Activated naive CD4-positive, alpha-beta T cell treated with anti-CD3 and anti-CD28 coated beads for 36 hours (primary cell): Measurements from ENCODE around the gene MREG. TPM values are rescaled to one million over a fixed set of nuclear protein-coding genes. Genes with fewer than 3 reads are reported as not detected.

Experiments
- CTCF ChIA-PET: fragments of 350-600 bp; sonication (Branson Sonifier 250); formaldehyde crosslinking; loops from one replicate; lab custom pipeline; 2021; ENCODE audit warnings: antibody characterized with exemption; lab: Charles Lee
- DNase-seq: peaks from one replicate; pipeline ENCODE4 v3.0.0-alpha.2; 2020
- H3K27ac Mint-ChIP-seq: one replicate; pipeline ENCODE4 v1.8.0; 2021; ENCODE audit warnings: mild to moderate bottlenecking, mixed read lengths
- H3K27me3 Mint-ChIP-seq: one replicate; pipeline ENCODE4 v1.8.0; 2021; ENCODE audit warnings: low read depth, mixed read lengths
- H3K36me3 Mint-ChIP-seq: one replicate; pipeline ENCODE4 v1.8.0; 2021; ENCODE audit warnings: low read depth, mixed read lengths
- H3K4me1 Mint-ChIP-seq: one replicate; pipeline ENCODE4 v1.8.0; 2021; ENCODE audit warnings: low read depth, mixed read lengths
- H3K4me3 Mint-ChIP-seq: one replicate; pipeline ENCODE4 v1.8.0; 2021; ENCODE audit warnings: mild to moderate bottlenecking, moderate library complexity, mixed read lengths
- H3K9me3 Mint-ChIP-seq: one replicate; pipeline ENCODE4 v1.8.0; 2021; ENCODE audit warnings: mixed read lengths
- intact Hi-C: fragments of 100-400 bp; cut with micrococcal nuclease; formaldehyde crosslinking; loops from one replicate; pipeline ENCODE4 v1.15.1; 2023
- total RNA-seq, 2 experiments: library from RNA; stranded (reverse); gene quantifications; one replicate each; pipeline ENCODE4 v1.2.3, GENCODE V29; 2021

The MREG gene
- total RNA-seq, 2 experiments from 2014 or later: 3.1 to 3.9 TPM

DNA sequence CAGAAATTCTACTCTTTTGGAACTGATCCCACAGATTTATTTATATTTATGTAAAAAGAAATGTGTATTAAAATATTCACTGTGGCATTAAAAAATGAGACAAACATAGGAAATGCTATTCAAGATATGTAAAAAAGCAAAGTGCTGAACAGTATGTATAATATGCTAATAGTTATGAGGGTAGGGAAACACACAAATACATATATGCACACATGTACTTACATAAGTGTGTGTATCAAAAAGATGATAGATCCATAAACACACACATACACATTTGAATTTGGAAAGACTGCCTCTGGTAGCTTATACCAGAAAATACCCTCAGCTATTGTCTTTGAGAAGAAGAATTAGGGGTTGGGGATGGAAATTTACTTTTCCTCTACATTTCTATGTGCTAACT lies 103.2 kb downstream of the MREG start:
- H3K27me3 Mint-ChIP-seq: peaks cover 2% of the 10 kb centered on the region
- no peak overlapping the region for H3K27ac Mint-ChIP-seq
- intact Hi-C loops: no loop called here
- CTCF ChIA-PET: interaction anchor here (1.8 kb wide), 1 partner anchor 21 kb away, joined by 7 read pairs; no protein-coding TSS in a partner anchor
- H3K9me3 Mint-ChIP-seq: no peaks in the 10 kb centered on the region
- H3K4me3 Mint-ChIP-seq: no peak overlapping the region
- H3K4me1 Mint-ChIP-seq: no peaks in the 10 kb centered on the region
- DNase-seq: no peak
- H3K36me3 Mint-ChIP-seq: no peaks in the 10 kb centered on the region

DNA sequence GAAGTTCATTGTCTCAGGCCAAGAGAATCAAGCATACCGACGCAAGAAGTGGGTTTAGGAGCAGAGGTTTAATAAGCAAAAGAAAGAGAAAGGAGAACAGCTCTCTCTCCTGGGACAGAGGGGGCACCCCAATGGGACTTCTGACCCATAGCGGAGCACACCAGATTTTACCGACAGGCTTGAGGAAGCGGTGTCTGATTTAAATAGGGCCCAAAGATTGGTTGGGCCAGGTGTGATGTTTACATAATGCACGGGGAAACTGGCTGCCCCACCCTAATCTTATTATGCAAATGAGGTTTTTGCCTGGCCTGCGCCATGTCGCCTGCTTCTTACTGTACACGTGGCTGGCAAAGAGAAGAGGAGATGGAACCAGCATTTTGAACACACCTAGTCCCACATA lies 106.2 kb downstream of the MREG start:
- no peaks in the 10 kb centered on the region for H3K9me3 Mint-ChIP-seq
- no peaks in the 10 kb centered on the region for H3K36me3 Mint-ChIP-seq
- DNase-seq: no peak
- peaks cover 10% of the 10 kb centered on the region for H3K27me3 Mint-ChIP-seq
- CTCF ChIA-PET: no interaction called here
- H3K4me1 Mint-ChIP-seq: no peaks in the 10 kb centered on the region
- no peak overlapping the region for H3K4me3 Mint-ChIP-seq
- intact Hi-C loops: no loop called here
- no peak overlapping the region for H3K27ac Mint-ChIP-seq

DNA sequence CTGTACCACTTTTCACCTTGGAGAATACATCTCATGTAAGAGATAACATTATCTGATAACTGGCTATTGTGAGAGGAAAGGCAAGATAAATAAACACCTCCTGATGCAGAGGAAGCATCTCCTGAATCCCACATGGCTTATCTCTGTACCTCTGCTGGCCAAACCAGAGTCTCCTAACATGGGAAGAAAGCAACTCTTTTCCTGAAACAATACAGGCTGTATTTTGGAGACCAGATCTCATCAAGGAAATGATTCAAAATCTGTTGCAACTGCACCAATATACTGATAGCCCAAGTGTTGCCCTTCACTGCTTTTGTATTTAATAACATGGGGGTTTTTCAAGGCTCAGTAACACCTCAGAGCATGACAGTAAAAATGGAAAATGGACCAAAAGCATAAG lies 106.9 kb downstream of the MREG start:
- Mint-ChIP-seq H3K27me3 (peaks cover 10% of the 10 kb centered on the region), H3K9me3 (no peaks in the 10 kb centered on the region), H3K27ac (no peak overlapping the region), H3K4me3 (no peak overlapping the region), H3K36me3 (no peaks in the 10 kb centered on the region), H3K4me1 (no peaks in the 10 kb centered on the region)
- DNase-seq: no peak
- intact Hi-C loops: no loop called here
- CTCF ChIA-PET: no interaction called here

DNA sequence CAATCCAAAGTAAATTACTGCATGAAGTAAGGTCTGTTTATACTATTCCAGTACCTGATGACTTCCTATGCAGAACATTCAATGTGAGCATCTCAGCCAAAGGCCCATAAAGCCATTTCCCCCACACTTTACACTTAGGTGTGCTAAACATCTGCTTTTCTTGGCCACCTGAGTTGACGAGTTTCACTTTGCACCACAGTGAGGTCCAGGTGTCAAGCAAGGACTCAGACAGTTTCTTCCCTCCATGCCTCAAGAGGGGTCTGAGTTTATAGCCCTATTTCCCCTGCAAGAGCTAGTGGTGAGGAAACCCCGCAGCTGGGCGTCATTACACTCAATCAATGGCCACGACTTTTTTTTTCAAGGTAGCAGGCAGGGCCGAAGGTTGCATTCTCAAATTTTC lies 107.7 kb downstream of the MREG start:
- no peaks in the 10 kb centered on the region for H3K9me3 Mint-ChIP-seq
- peaks cover 13% of the 10 kb centered on the region for H3K27me3 Mint-ChIP-seq
- H3K36me3 Mint-ChIP-seq: no peaks in the 10 kb centered on the region
- CTCF ChIA-PET: no interaction called here
- DNase-seq: no peak
- peaks cover 3% of the 10 kb centered on the region for H3K4me1 Mint-ChIP-seq
- H3K27ac Mint-ChIP-seq: no peak overlapping the region
- intact Hi-C loops: no loop called here
- H3K4me3 Mint-ChIP-seq: no peak overlapping the region

DNA sequence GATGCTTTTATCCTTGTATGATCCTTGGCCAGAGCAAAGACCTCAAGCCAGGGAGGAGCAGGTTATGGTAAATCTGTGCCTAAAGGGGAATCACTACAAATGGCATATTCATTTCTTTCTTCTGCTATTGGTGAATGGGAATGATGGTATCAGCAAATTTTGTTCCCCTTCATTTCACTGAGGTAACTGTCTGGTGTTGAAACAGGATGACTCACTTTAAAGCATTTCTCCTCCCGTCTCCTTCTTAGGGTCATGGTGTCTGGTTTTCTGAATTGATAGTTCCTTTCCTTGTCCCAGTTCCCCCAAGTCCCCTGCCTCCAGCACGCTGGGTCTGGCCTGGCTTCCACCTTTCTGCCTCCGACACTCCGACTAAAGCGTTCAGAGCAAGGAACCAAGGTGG lies 109.2 kb downstream of the MREG start:
- CTCF ChIA-PET: interaction anchor here (0.6 kb wide), 1 partner anchor 9 kb away, joined by 3 read pairs; no protein-coding TSS in a partner anchor
- no peaks in the 10 kb centered on the region for H3K36me3 Mint-ChIP-seq
- DNase-seq: no peak

DNA sequence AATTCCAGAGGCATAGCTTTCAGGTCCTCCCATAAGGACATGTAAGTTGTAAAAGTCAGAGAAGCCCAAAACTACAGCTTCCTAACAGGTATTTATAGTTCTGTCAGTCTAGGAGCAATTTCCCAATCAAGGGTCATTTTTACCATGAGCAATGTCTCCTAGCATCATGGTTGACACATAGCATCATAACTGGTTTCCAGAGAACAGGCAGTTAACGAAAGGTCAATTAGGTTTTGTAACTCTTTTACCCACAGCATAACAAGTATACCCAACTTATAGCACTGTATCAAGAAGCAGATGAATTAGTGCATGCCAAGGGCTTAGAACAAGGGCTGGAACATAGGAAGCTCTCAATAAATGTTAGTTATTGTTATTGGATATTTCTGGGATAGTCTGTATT lies 110.1 kb downstream of the MREG start:
- CTCF ChIA-PET: interaction anchor here (0.6 kb wide), 1 partner anchor 10 kb away, joined by 3 read pairs; no protein-coding TSS in a partner anchor
- Mint-ChIP-seq H3K9me3 (no peaks in the 10 kb centered on the region), H3K27ac (no peak overlapping the region), H3K4me1 (peaks cover 3% of the 10 kb centered on the region), H3K4me3 (no peak overlapping the region), H3K36me3 (no peaks in the 10 kb centered on the region), H3K27me3 (peaks cover 16% of the 10 kb centered on the region)
- intact Hi-C loops: no loop called here
- no peak for DNase-seq

More for the DNA sequence above, 109.2 kb downstream of the MREG start:
- no peak overlapping the region for H3K27ac Mint-ChIP-seq
- no peaks in the 10 kb centered on the region for H3K9me3 Mint-ChIP-seq
- intact Hi-C loops: no loop called here
- H3K27me3 Mint-ChIP-seq: peaks cover 16% of the 10 kb centered on the region
- no peak overlapping the region for H3K4me3 Mint-ChIP-seq
- peaks cover 3% of the 10 kb centered on the region for H3K4me1 Mint-ChIP-seq

DNA sequence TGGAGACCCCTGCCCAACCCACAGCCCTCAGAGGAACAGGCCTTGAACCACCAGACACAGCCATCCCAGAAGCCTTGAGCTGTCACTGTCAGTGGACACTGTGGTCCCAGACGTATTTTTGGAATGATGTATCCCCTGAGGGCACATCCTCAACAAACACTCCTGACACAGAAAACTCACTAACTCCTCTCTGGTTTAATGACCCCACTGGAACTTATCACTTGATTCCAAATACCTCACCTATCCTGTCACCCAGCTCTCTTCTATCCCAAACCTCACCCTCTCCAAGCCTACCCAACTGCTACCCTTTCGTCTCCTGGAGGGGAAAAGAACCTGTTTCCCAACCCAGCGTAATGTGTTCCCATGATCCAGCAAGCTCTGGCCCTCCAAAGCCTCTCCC lies 111.6 kb downstream of the MREG start:
- Mint-ChIP-seq H3K27ac (no peak overlapping the region), H3K36me3 (no peaks in the 10 kb centered on the region), H3K4me3 (no peak overlapping the region), H3K9me3 (no peaks in the 10 kb centered on the region), H3K27me3 (peaks cover 13% of the 10 kb centered on the region), H3K4me1 (peaks cover 3% of the 10 kb centered on the region)
- intact Hi-C loops: no loop called here
- no peak for DNase-seq
- CTCF ChIA-PET: no interaction called here

DNA sequence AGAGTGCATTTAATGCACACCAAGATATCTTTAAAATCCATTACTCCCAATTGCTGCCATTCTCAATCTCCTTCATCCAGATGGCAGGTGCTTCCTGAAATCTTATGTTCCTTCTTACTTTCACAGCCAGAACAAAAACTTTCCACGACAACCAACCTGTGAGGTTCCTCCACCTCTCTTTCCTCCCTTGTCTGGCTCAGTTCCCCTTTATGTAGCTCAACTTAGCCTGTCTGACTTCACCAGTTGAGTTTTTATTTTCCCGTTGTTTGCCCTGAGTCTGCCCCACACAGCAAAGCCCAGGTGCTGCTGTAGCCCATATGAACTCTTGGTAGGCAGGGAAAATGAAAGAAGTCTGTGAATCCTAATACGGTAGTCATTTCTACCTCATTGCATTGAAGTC lies 112.5 kb downstream of the MREG start:
- intact Hi-C loops: no loop called here
- Mint-ChIP-seq H3K27me3 (peaks cover 13% of the 10 kb centered on the region), H3K9me3 (no peaks in the 10 kb centered on the region), H3K4me3 (no peak overlapping the region), H3K4me1 (peaks cover 3% of the 10 kb centered on the region), H3K36me3 (no peaks in the 10 kb centered on the region), H3K27ac (no peak overlapping the region)
- no peak for DNase-seq
- CTCF ChIA-PET: interaction anchor here (0.6 kb wide), 1 partner anchor 13 kb away, joined by 6 read pairs; no protein-coding TSS in a partner anchor

DNA sequence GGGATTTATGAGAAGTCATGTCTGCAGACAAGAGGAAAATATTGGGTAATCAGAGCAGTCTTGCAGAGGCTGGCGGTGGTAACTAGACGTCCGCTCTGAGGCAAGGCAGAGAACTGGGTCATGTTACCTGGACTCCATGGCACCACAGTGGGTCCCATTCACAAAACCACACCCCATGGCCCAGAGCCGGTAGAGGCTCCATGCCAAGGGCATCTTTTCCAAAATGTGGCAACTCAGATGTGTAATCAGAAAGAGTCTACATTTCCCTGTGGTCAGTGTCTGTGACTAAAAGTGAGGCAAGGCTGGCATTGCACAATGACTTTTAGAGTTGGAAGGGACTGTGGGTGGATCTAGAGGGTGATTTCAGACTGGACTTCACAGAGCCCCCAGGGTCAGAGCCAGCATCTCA lies 113.1 kb downstream of the MREG start:
- Mint-ChIP-seq H3K36me3 (no peaks in the 10 kb centered on the region), H3K4me1 (peaks cover 3% of the 10 kb centered on the region), H3K9me3 (no peaks in the 10 kb centered on the region), H3K27me3 (peaks cover 13% of the 10 kb centered on the region), H3K4me3 (no peak overlapping the region), H3K27ac (no peak overlapping the region)
- no peak for DNase-seq
- intact Hi-C loops: no loop called here
- CTCF ChIA-PET: no interaction called here

DNA sequence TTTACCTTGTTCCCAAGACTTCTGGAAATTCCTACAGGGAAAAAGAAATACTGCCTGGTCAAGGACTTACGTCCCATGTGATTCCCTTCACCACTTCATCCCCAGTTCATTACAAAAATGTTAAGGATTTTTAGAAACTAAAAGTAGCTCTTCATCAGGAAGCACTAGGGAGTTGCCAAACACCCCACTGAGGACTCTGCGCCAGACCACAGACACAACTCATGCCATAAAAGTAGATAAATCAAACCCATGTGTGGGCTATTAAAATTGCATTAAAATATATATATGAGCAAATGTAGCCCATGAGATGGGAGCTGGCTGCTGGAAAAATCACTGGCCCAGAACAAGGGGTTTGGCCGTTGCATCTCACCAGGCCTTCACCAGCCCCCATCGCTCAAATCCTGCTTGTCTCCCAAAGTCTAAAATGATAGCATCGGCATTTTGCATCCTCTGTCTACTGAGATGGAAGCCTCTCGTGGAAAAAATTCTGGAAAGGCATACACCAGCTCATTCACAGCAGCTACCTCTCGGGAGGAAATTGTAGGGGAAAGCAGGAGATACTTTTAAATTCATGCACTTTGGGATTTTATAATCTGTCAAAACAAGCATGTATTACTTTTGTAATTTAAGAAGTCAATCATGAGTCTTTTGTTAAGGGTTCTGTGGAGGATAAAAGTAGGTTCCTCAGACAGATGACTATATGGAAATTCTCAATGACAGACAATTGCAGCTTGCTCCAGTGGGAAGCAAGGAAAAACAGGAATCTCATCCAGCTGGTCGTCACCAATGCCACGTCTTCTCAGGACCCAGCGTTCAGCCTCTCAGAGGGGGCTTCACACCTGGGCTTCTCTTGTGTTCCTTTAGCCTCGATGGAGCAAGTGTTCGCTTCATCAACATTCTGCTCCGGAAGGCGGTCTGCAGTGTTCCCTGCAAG lies 113.9 kb downstream of the MREG start:
- no peaks in the 10 kb centered on the region for H3K9me3 Mint-ChIP-seq
- H3K4me1 Mint-ChIP-seq: peaks cover 3% of the 10 kb centered on the region
- peaks cover 13% of the 10 kb centered on the region for H3K27me3 Mint-ChIP-seq
- CTCF ChIA-PET: no interaction called here
- H3K36me3 Mint-ChIP-seq: no peaks in the 10 kb centered on the region
- no peak overlapping the region for H3K27ac Mint-ChIP-seq
- DNase-seq: no peak
- H3K4me3 Mint-ChIP-seq: no peak overlapping the region
- intact Hi-C loops: no loop called here

DNA sequence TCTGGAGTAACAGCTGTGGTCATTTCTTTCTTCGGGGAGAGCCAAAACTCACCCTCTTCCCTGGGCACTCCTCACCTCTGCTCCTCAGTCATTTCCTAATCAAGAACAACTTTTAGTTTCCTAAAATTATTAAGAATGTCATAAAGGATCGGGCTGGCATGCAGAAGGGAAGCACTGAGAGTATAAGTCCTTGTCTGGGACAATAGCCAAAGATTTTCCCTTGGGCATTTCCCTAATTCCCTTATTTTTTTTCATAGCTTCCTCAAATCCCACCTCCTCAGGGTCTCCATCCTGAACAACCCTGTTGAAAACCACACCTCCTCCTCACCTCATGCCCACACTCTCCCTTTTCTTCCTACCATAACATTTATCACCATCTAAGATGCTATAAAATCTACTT lies 115.0 kb downstream of the MREG start:
- H3K27ac Mint-ChIP-seq: no peak overlapping the region
- H3K9me3 Mint-ChIP-seq: no peaks in the 10 kb centered on the region
- H3K4me1 Mint-ChIP-seq: peaks cover 3% of the 10 kb centered on the region
- intact Hi-C loops: no loop called here
- no peak for DNase-seq
- no peaks in the 10 kb centered on the region for H3K36me3 Mint-ChIP-seq
- no peak overlapping the region for H3K4me3 Mint-ChIP-seq
- H3K27me3 Mint-ChIP-seq: peaks cover 12% of the 10 kb centered on the region
- CTCF ChIA-PET: no interaction called here

DNA sequence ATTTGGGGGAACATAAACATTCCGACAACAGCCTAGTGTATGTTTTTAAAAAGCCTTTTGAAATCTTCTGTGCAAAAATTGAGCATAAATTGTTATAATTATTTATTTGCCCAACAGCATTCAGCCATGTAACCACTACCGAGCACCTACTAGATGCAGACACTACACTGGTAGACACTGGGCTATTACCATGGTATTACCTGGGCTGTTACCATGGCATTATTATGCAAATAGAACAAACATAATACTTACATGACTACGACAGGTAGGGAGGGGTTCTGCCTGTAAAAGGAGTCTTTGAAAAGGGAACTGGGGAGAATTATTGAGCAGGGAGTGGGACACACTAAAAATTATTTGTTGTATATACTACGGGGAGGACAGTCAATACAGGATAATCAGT lies 116.4 kb downstream of the MREG start:
- Mint-ChIP-seq H3K27ac (no peak overlapping the region), H3K4me3 (no peak overlapping the region), H3K4me1 (peaks cover 3% of the 10 kb centered on the region), H3K27me3 (peaks cover 5% of the 10 kb centered on the region), H3K36me3 (no peaks in the 10 kb centered on the region), H3K9me3 (no peaks in the 10 kb centered on the region)
- intact Hi-C loops: no loop called here
- no peak for DNase-seq
- CTCF ChIA-PET: interaction anchor here (0.7 kb wide), 1 partner anchor 23 kb away, joined by 3 read pairs; no protein-coding TSS in a partner anchor

DNA sequence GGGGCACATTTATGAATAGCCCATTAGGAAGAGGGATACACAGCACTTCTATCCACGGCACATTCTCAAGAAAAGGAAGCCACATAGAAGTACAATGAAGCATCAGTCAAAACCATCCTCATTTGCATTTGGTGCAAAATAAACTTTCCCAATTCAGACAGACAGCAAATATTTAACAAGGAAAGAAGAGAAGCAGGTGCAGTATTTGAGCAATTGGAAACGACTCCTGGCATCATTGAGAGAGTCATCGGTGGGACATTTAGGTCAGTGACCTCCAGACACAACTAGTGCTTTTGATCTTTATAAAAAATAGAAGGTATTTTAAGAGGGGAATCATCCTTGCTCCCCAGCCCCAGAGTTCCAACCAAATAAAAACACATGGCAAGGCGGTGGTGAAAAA lies 118.0 kb downstream of the MREG start:
- H3K4me1 Mint-ChIP-seq: no peaks in the 10 kb centered on the region
- H3K9me3 Mint-ChIP-seq: no peaks in the 10 kb centered on the region
- intact Hi-C loops: no loop called here
- peaks cover 2% of the 10 kb centered on the region for H3K27me3 Mint-ChIP-seq
- CTCF ChIA-PET: no interaction called here
- no peak for DNase-seq
- H3K4me3 Mint-ChIP-seq: no peak overlapping the region
- no peaks in the 10 kb centered on the region for H3K36me3 Mint-ChIP-seq
- H3K27ac Mint-ChIP-seq: no peak overlapping the region
